Uterus (tissue), 2 donors: Measurements from ENCODE around the gene TWIST1.

Experiments
- CTCF ChIP-seq, 4 experiments: fragments of 200-600 bp in 2 of 4; fragments of 450-650 bp in 2 of 4; sonication (generic) in 2 of 4; IDR thresholded peaks; one replicate each; pipeline ENCODE4 v1.5.1; 2016 to 2019; ENCODE audit warnings: antibody characterized with exemption in 4 of 4, mild to moderate bottlenecking in 2 of 4, moderate library complexity in 1 of 4
- POLR2A ChIP-seq, 2 donors: fragments of 450-650 bp; IDR thresholded peaks; one replicate each; pipeline ENCODE4 v1.6.1; 2016; ENCODE audit warnings: antibody characterized with exemption in 2 of 2, mild to moderate bottlenecking in 1 of 2, moderate library complexity in 1 of 2

GRCh38 chr7:19145434-19146115 is 28.1 kb upstream of the TWIST1 start:
- no peak for TF ChIP-seq CTCF (IDR thresholded peaks at IDR 0.05)
- TF ChIP-seq POLR2A (IDR thresholded peaks at IDR 0.05): no peak
